Gastrocnemius medialis (tissue), 4 donors: ENCODE results near the gene MAP3K15.

Experiments used
- CTCF ChIP-seq, 5 experiments: fragments of 450-650 bp in 3 of 5; fragments of 200-600 bp in 2 of 5; sonication (generic) in 2 of 5; IDR thresholded peaks in 4 of 5; conservative IDR thresholded peaks in 1 of 5; 1 replicate in 4 of 5; 2 replicates in 1 of 5; pipeline ENCODE4 v1.5.1; 2016 to 2019; ENCODE audit warnings: antibody characterized with exemption in 5 of 5, mild to moderate bottlenecking in 3 of 5, moderate library complexity in 3 of 5
- POLR2A ChIP-seq, 2 donors: fragments of 450-650 bp; IDR thresholded peaks; one replicate each; pipeline ENCODE4 v1.6.1; 2017; ENCODE audit warnings: antibody characterized with exemption in 2 of 2, mild to moderate bottlenecking in 2 of 2, moderate library complexity in 2 of 2

- TF ChIP-seq CTCF (IDR thresholded peaks at IDR 0.05 in 4 of 5, conservative IDR thresholded peaks at IDR 0.05 in 1 of 5) (no peak), POLR2A (IDR thresholded peaks at IDR 0.05) (no peak)
These were observed 68.9 kb downstream of the MAP3K15 start for GRCh38 chrX:19446397-19446796.
